NCI-H345 treated with DMSO at 0.1 percent for 48 hours (cell line): ENCODE results near the gene HYDIN.

Experiments
- DNase-seq: peaks from one replicate; lab custom pipeline; 2025; ENCODE audit not compliant: unreplicated experiment; lab: John Stamatoyannopoulos, UW

Gene HYDIN

GRCh38 chr16:70769131-70769530 is 461.4 kb downstream of the HYDIN start:
- DNase-seq, result no peak

DNA sequence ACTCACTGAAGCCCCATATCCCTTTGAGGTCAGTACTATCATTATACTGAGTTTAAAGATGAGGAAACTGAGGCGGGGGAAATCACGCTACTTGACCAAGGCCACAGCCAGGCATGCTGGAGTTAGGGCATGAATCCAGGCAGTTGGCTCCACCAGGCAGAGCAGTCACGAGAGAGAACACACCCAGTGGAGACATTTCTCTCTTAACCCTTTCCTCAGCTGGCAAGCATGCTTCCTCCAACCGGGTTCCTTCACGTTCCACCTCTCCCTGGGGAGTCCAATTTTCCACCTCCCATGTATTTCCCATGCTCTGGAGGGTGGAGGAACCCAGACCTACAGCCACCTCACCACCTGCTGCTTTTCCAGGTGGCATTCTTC is 462.3 kb downstream of the HYDIN start:
- no peak for DNase-seq

DNA sequence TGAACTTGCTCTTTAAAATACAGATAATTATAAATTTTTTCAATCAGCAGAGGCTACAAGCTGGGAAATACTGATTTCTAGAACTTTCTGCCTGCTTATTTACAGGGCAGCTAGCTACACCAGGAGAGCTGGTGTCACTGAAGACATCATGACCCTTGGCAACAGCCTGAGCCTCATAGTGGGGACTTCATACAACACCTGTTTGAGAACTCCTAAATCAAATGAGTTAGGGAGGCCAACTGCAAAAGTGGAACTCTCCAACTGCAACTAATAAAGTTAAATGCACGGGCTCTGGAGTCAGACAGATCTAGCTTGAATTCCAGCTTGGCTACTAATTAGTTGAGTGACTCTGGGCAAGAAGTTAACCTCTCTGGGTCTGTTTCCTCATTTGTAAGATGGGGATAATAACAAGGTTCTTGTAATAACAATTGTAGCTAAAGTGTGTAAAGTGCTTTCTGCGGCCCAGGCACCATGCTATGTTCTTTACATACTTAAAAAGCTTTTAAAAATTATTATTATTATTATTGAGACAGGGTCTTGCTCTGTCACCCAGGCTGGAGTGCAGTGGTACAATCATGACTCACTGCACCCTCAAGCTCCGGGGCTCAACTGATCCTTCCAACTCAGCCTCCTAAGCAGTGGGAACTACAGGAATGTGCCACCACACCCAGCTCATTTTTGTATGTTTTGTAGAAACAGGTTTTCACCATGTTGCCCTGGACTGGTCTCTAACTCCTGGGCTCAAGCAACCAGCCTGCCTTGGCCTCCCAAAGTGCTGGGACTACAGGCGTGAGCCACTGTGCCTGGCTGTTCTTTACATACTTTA is 462.9 kb downstream of the HYDIN start:
- no peak for DNase-seq

DNA sequence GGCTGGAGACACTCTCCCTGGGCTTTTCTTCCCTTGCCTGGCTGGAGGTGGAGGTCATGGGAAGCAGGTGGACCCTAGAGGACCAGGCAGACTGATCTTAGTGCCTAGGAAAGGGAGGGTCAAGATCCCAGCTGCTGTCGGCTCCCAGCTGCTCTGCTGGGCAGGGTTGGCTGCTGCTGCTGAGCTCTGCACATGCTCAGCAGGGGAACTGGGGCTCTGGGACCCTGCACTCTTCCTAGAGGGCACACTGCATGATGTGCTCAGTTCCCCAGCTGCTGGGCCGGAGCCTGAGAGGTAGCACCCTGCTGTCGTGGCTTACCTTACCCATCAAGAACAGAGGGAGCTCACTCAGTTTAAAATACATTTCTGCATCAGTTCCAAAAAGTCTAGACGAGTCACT is 463.9 kb downstream of the HYDIN start:
- DNase-seq, result no peak

GRCh38 chr16:70766176-70766575 is 464.3 kb downstream of the HYDIN start:
- no peak for DNase-seq

DNA sequence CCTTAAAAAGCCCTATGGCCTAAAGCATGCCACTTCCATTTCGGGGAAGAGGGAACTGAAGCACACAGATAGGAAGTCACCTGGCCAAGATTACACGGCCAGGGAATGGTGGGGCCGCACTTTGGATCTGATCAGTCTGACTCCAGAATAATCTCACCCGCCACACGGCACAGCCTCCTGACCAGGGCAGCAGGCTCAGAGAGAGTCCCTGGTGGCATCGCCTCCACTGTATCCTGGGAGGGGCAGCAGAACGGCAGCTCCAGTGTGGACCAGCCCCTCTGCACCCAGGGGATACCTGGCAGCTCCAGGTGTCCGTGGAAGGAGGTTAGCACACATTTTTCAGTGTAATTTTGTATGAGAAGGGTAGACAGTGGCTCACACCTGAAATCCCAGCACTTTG is 465.0 kb downstream of the HYDIN start:
- DNase-seq, result no peak

DNA sequence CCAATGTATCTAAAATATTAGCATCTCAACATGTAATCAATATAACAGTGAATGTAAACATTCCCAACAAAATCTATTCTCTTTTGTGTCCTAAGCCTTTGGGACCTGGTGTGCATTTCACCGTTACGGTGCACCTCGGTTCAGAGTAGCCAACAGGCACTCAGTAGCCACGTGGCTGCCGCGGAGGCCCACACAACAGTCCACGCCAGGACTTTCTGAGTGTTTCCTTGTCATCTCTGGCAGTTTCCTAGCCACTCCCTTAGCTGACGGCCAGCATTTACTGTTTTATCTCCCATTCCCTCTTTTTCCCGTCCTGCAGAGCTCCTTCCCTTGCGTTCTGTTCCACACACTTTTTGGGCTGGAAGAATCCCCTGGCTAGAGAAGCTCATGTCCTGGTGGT is 465.9 kb downstream of the HYDIN start:
- DNase-seq, result no peak

DNA sequence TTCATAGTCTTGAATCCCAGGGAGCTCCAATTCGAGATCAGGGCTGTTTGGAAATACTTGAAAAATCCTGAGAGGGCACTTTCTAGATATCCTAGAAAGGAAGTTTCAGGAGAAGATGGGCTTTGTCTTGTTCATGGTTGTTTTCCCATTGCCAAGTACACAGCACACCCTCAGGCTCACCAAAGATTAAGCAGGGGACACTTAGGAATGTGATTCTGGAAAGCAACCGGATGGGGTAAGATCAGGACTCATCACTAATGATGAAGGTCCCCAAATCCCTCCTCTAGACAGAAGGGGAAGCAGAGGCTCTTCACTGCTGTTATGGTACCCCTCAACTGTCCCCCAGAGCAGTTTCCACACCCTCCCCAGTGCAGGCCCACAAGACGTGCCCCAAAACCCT is 470.3 kb downstream of the HYDIN start:
- DNase-seq, result no peak

DNA sequence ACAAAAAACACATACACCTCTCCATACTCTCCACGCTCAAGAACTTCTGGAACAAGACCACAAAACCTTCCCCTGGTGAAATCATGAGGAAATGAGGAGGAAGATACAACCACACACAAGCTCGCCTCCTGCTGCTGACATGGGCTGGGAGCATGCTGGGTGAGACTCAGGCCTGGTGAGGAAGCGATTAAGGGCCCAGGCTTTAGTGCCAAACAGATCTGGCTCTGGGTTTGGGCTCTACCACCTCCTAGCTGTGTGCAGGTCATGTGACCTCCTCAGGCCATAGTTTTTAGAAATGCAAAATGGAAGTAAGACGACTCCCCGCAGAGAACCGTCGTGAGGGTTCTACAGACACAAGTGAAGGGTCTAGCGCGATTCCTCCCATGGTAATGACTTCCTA is 470.9 kb downstream of the HYDIN start:
- DNase-seq, result no peak

DNA sequence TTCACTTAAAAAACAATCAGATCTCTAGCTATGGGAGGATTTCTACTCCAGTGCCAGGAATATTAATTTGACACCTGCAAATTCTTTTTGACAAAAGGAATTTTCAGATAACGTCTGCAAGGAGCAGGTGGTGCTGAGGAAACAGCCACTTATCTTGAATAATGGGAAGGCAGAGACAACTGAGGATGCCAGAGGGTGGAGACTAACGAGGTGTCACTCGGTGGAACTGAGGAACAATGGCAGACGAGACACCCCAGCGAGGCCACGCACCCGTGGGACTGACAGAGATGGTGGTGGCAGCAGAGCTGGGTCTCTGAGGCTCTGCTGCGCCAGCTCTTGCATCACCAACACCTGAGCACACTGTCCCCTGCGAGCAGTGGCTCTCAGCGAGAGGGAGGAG is 471.7 kb downstream of the HYDIN start:
- DNase-seq, result no peak
